ENCODE results near the gene KCNK5. TPM values are rescaled to one million over a fixed set of nuclear protein-coding genes. Genes with fewer than 3 reads are reported as not detected.

Gene KCNK5
- total RNA-seq, 6 experiments from 2014 or later, result not detected

GRCh38 chr6:39169448-39170344, 59.6 kb downstream of the KCNK5 start:
- no peak for DNase-seq
- no peaks in the 10 kb centered on the region for H3K36me3 Mint-ChIP-seq (ENCODE audit: low read depth)
- H3K27me3 Mint-ChIP-seq (ENCODE audit: insufficient read depth), result no peaks in the 10 kb centered on the region; the same call in 1 of the 2 replicates
- no peak overlapping the region for H3K4me3 Mint-ChIP-seq
- H3K4me1 Mint-ChIP-seq (ENCODE audit: low read depth), result no peaks in the 10 kb centered on the region
- no peak overlapping the region for H3K27ac Mint-ChIP-seq
- TF ChIP-seq CTCF (IDR thresholded peaks at IDR 0.05), result no peak
- H3K9me3 Mint-ChIP-seq, result peaks cover 21% of the 10 kb centered on the region

GRCh38 chr6:39167866-39168625, 61.2 kb downstream of the KCNK5 start:
- Mint-ChIP-seq H3K9me3 (peaks cover 18% of the 10 kb centered on the region), H3K27me3 (ENCODE audit: insufficient read depth) (no peaks in the 10 kb centered on the region; the same call in 1 of the 2 replicates), H3K4me1 (ENCODE audit: low read depth) (no peaks in the 10 kb centered on the region), H3K36me3 (ENCODE audit: low read depth) (no peaks in the 10 kb centered on the region), H3K27ac (no peak overlapping the region), H3K4me3 (no peak overlapping the region)
- no peak for TF ChIP-seq CTCF (IDR thresholded peaks at IDR 0.05)
- no peak for DNase-seq

GRCh38 chr6:39167321-39167720, 62.0 kb downstream of the KCNK5 start:
- H3K27ac Mint-ChIP-seq, result no peak overlapping the region
- no peaks in the 10 kb centered on the region for H3K36me3 Mint-ChIP-seq (ENCODE audit: low read depth)
- H3K4me1 Mint-ChIP-seq (ENCODE audit: low read depth), result no peaks in the 10 kb centered on the region
- TF ChIP-seq CTCF (IDR thresholded peaks at IDR 0.05), result no peak
- no peak overlapping the region for H3K4me3 Mint-ChIP-seq
- no peaks in the 10 kb centered on the region; the same call in 1 of the 2 replicates for H3K27me3 Mint-ChIP-seq (ENCODE audit: insufficient read depth)
- peaks cover 18% of the 10 kb centered on the region for H3K9me3 Mint-ChIP-seq
- DNase-seq, result no peak

- Mint-ChIP-seq H3K4me3 (no peak overlapping the region), H3K27me3 (ENCODE audit: insufficient read depth) (no peaks in the 10 kb centered on the region; the same call in 1 of the 2 replicates), H3K4me1 (ENCODE audit: low read depth) (no peaks in the 10 kb centered on the region), H3K36me3 (ENCODE audit: low read depth) (no peaks in the 10 kb centered on the region), H3K9me3 (peaks cover 18% of the 10 kb centered on the region), H3K27ac (no peak overlapping the region)
- DNase-seq, result no peak
- TF ChIP-seq CTCF (IDR thresholded peaks at IDR 0.05), result no peak
Measured at GRCh38 chr6:39166912-39167290, 62.4 kb downstream of the KCNK5 start.

- peak; percentile 12 for DNase-seq
- Mint-ChIP-seq H3K27me3 (ENCODE audit: insufficient read depth) (peaks cover 2% of the 10 kb centered on the region), H3K27ac (no peak overlapping the region), H3K4me3 (no peak overlapping the region), H3K4me1 (ENCODE audit: low read depth) (no peaks in the 10 kb centered on the region), H3K36me3 (ENCODE audit: low read depth) (no peaks in the 10 kb centered on the region), H3K9me3 (peaks cover 18% of the 10 kb centered on the region)
- peak; percentile 78 for TF ChIP-seq CTCF (IDR thresholded peaks at IDR 0.05)
Measured at GRCh38 chr6:39166189-39166911, 62.9 kb downstream of the KCNK5 start.
